HG02943 (cell line): Measurements from ENCODE around the gene INPP5B.
"Not testable (repeated sequence)": the region's sequence is repeated elsewhere in the genome, so short reads cannot be mapped to it uniquely, and the experiment has no call there.

Source experiments
- ATAC-seq: cut with Tn5 transposase; IDR thresholded peaks from one replicate; pipeline ENCODE4 v1.9.1; 2021; ENCODE audit warnings: mild to moderate bottlenecking, low read depth, moderate library complexity; ENCODE audit not compliant: unreplicated experiment

The INPP5B gene

DNA sequence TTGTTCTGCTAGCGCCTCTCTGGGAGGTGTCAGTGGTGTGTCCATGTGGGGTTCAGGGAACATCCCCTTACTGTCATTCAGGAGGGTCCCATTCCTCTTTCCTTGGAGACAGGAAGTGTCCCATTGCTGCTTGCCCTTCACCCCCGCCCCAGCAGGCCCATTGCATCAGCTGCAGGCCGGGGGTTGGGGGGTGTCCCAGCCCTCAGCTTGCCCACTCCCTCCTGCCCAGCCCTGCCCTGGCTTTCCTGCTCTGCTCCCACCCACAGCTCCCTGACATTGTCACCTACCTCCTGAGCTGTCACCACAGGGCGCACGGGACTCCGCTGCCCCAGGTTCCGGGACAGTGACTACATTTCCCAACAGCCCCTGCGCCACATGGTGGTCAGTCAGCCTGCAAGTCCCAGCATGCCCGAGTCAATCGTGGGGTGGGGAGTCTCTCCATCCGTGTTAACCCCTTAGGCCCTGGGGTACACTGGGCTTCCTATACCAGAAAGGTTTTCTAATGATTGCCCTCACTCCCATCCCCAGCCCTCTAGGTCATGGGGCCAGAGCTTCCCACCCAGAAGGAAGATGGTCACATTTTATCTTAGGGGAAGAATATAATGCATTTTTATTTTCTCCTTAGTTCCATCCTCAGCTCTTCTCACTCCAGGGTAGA is at the start of gene INPP5B:
Gene INPP5B, minus strand, starts transcription at position 351 of the 658 bp plus-strand sequence. CDS start 745 bp downstream, outside the sequence.
- ATAC-seq, result peak; percentile 86

DNA sequence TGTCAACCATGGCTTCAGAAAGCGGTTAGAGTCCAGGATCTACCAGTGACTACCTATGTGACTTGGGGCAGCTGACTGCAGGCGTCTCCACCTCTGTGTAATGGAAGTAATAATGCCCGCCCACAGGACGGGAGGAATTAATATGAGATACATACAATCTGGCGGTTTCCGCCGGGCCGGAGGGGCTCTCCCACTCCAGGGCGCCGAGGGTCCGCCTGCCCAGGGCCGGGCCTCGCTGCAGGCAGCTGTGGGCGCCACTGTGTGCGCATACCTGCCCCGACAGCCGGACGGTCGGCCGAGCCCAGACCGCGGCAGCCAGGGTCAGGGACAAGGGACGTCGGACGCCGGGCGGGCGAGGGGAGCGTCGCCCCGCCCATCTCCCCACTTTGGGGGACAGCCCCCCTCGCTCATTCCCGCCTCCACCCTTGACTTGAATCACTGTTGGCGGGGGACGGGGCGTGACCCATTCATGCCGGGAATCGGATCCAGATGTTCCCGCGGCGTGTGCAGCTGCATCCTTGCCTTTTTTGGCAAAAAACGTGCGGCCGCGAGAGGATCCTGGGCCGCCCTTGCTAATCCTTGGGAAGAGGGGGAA is 49.0 kb upstream of the INPP5B start:
- ATAC-seq, result no peak

DNA sequence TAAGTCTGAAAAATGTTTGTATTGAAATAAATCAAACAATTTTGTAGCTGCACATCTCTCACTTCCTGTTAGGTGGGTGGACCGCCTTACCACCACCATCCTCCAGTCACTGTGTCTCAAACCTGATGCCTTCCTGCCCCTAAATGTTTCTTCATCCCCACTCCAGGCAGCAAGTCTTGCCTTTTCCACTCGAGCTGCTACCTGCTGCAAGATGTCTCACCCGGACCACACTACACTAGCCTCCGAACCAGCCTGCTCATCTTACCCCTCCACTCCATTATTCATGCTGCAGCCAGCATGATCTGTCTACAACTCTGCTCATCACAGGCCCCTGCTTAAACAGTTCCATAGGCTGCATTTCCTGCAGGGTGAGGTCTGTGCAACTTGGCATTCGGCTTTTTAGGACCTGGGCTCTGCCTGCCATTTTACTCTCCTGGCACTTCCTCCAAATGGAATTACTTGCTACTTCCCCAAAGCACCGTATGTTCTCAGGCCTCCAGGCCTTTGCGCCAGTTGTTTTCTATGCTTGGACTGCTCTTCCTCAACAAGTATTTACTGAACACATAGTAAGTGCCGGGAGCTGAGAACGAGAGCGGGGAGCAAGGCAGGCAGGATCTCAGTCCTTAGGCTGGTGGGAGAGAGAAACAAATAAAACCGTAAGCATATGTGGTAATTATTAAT is 48.2 kb upstream of the INPP5B start:
- no peak for ATAC-seq

DNA sequence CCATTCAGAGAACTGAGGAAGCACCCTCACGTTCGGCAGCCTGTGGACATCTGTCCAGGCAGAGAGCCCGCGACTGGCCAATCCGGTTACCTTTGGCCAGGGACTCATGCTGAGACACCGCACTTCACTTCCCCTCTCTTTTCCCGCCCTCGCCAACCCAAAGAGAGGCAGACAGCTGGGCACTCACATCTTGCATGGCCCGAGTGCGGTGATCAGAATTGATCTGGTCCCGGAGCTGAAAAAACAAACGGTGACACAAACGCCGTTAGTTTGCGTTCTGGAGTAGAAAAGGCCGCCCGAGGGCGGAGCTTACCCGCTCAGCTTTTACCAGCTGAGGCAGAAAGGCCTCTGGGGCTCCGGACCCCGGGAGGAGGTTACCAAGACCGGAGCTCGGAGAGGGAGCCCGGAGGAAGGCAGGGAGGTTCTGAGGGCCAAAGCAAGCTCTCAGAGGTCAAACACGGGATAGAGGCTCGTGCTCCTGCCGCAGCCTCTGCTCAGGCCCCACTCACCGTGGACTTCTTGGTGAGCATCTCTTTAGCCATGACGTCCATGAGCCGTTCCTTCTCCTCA is 42.6 kb upstream of the INPP5B start:
- peak; percentile 14 for ATAC-seq

DNA sequence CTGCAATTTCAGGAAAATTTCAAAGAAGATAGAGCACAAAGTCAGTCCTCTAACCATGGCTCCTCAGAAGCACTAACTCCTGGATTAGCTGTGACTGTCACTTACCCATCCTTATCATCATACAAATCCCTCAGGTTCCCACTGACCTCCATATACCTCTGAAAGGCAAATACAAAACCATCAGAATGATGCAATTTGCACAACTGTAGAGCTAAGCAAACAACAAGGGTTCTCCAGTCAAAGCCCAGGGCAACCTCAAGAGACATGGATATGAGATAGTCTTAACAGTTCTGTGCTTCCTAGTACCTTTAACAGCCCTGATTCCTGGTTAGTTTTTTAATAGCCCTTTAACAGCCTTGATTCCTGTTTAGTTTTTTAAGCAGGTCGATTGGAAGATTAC is 40.8 kb upstream of the INPP5B start:
- ATAC-seq, result no peak

DNA sequence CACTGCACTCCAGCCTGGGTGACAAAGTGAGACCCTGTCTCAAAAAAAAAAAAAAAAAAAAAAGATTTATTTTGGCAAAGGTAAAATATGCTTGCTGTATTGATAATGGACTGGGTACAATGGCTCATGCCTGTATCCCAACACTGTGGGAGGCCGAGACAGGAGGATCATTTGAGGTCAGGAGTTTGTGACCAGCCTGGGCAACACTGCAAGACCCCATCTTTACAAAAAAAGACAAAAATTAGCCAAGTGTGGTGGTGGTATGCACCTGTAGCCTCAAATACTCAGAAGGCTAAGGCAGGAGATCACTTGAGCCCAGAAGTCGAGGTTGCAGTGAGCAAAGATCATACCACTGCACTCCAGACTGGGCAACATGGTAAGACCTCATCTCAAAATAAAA is 36.7 kb upstream of the INPP5B start:
- ATAC-seq, result no peak

DNA sequence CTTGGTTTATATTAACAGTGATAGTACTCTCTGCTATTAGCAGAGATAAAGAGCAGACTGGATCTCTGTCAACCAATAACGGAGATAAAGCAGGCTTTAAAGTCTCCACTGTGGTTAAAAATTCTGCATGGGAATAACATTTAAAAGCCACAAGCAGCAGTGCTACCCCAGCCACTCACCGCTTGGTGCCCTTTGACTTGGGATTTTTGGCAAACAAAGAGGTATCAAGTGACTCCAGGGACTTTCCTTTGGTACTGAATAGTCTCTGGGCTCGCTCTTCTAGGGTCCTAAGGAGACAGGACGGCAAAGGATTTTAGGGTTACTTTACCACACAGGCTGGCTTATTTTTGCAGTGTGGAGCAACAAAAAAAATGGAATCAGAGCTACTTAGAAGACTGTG is 31.7 kb upstream of the INPP5B start:
- ATAC-seq, result no peak

DNA sequence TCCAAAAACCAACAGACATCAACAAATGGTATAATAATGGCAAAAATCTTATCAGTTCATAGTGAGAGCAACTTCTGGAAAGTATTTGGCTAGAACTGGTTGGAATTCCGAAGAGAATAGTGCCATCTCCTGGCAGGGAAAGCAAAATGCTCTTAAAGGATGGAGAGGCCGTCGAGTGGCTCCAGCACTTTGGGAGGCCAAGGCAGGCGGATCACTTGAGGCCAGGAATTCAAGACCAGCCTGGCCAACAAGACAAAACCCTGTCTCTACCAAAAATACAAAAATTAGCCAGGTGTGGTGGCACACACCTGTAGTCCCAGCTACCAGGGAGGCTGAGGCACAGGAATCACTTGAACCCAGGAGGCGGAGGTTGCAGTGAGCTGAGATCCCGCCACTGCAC is 28.2 kb upstream of the INPP5B start:
- not testable (repeated sequence) for ATAC-seq

DNA sequence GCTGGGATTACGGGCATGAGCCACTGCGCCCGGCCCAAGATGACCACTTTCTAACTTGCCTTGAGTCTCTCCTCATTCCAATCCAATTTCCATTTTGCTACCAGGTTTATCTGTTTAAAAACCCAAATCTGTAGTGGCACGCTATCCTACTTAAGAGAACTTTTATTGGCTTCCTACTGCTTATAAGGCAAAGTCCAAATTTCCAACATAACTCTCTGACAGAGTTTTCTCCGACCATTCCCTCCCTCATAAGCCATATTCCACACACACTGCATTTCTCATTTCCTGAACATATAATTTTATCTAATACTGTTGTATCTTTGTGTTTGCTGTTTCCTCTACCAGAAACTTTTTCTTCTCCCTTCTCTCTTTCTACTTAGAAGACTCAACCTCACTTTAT is 27.7 kb upstream of the INPP5B start:
- no peak for ATAC-seq

DNA sequence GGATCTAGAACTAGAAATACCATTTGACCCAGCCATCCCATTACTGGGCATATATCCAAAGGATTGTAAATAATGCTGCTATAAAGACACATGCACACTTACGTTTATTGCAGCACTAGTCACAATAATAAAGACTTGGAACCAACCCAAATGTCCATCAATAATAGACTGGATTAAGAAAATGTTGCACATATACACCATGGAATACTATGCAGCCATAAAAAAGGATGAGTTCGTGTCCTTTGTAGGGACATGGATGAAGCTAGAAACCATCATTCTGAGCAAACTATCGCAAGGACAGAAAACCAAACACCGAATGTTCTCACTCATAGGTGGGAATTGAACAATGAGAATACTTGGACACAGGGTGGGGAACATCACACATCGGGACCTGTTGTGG is 26.8 kb upstream of the INPP5B start:
- ATAC-seq, result not testable (repeated sequence)

DNA sequence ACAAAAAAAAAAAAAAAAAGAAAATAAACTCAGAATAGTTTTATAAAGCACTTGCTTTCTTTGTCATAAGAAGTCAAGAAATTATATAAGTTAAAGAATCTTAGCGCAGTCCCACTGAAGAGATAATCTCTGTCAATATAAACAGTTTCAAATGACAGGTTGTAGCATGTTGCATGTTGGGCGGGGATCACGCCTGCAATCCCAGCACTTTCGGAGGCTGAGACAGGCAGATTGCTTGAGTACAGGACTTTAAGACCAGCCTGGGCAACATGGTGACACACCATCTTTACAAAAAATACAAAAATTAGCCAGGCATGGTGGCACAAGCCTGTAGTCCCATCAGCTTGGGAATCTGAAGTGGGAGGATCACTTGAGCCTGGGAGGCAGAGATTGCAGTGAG is 18.4 kb upstream of the INPP5B start:
- no peak for ATAC-seq

DNA sequence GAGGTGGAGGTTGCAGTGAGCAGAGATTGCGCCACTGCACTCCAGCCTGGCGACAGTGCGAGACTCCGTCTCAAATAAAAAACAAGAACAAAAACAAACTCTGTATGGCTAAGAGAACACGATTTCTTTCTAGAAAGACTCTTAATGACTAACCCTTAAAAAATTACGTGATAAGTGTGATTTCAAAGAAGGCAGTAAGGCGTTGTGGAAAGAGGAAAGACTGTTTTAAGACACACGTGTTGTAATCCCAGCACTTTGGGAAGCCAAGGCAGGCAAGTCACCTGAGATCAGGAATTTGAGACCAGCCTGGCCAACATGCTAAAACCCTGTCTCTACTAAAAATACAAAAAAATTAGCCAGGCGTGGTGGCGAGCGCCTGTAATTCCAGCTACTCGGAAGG is 17.3 kb upstream of the INPP5B start:
- ATAC-seq, result not testable (repeated sequence)

DNA sequence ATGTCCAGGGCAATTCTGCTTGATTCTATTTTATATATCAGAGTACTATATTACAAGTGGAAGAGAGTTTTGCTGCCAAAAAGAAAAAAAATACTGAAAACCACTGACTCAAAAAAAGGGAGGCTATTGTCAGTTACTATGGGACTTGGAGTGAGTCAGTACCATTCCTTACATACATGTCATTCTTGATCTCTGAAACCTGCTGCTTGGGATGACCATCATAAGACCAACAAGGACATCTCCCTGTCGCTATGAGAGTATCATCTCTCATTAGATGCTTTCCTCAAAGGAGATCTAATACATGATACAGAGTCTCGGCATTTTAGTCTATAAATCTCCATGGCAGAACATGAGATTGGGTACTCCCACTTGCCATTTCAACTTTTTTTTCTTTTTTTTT is 11.8 kb upstream of the INPP5B start:
- ATAC-seq, result no peak

DNA sequence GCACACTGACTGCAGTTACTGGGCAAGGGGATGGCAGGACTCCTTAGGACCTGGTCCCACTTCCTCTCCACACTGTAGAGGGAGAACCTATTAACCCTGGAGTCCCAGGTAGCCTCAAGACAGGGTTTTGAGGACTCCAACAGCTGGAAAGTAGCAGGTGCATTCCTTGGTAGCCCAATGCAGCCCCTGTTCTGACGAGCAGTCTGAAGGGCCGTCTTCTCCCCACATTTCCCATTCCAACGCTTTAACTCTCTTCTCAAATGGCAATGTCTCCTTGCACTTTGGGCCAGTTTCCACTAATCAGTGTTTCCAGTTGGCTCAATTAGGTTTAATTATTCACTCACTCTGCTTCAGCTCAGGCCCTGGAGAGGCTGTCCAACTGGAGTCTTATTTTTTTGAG is 8.8 kb upstream of the INPP5B start:
- ATAC-seq, result no peak

DNA sequence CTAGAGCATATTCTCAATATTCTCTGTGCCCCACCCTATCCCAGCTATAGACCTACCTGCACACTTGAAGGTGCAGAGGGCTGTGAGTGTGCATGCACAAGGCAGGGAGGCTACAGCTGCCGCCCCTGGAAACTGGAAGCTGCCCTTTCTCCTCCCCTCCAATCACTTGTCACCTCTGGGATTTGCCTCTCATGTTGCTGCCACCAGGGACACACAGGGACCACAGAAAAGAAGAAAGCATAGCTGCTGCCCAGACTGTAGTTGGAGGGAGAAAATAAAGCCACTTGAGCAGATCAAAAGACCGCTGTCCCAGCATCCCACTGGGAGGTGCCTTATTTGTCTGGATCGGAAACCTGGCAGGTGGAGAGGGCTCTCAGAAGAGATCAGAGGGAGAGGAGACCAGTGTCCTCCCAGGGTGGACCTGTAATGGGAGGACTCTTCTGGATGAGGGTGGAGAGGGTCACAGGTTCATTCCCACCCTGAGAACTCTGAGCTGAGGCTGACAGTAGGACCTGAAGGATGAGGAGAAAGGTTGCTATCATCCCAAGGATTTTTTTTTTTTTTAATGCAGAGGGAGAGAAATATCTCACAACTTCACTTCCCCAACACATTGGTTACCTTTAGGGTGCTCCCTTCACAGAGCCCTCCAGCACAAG is 7.6 kb upstream of the INPP5B start:
- no peak for ATAC-seq

DNA sequence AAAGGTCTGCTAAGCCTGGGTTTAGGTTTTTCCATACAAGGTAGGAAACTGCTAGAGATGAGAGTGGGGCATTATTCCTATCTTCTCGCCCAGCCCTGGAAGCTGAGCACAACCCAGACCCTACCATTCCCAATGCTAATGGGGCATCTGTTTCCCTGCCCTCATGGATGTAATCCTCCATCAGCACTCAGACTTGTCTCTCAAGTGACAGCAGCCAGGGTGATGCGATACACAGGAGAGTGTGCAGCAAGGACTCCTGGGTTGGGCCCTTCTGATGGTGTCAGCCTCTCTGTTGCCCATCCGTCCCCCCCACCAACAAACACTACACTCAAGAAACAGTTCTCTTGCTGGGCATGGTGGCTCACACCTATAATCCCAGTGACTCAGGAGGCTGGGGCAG is 5.9 kb upstream of the INPP5B start:
- no peak for ATAC-seq

DNA sequence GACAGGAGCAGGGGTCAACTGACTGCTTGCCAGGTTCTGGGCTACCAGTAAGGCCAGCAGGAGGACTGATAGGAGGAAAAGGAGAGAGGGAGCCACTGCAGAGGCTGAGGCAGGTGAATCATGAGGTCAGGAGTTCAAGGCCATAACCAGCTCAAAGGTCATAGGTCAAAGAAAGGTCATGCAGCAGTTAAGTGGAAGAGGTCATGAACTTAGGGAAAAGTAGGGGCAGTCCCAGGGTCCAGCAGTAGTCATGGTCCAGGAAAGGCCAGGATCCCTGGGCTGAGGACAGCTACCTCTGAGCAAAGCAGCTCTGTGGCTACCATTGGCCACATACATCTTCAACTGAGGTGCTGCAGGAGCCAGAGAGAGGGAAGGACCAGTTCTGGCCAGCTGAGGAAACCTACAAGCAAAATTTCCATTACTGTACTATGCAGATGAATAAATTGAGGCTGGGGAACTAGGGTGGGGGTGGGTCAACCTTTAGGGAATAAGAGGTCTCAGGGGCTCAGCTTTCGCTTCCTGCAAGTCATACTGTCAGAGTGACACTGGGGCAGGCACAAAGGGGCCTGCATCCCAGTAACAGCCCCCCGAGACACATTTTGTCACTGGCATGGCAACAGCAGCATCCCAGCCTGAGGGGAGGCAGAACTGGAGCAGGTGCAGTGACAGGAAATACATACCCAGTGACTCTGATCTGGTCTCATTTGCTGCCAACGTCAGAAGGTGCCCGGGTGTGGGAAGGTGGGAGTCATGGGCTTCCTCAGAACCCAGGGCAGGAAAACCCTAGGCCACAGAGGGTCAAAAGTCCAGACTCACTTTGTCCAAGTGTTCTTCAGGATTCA is 5.2 kb upstream of the INPP5B start:
- no peak for ATAC-seq

DNA sequence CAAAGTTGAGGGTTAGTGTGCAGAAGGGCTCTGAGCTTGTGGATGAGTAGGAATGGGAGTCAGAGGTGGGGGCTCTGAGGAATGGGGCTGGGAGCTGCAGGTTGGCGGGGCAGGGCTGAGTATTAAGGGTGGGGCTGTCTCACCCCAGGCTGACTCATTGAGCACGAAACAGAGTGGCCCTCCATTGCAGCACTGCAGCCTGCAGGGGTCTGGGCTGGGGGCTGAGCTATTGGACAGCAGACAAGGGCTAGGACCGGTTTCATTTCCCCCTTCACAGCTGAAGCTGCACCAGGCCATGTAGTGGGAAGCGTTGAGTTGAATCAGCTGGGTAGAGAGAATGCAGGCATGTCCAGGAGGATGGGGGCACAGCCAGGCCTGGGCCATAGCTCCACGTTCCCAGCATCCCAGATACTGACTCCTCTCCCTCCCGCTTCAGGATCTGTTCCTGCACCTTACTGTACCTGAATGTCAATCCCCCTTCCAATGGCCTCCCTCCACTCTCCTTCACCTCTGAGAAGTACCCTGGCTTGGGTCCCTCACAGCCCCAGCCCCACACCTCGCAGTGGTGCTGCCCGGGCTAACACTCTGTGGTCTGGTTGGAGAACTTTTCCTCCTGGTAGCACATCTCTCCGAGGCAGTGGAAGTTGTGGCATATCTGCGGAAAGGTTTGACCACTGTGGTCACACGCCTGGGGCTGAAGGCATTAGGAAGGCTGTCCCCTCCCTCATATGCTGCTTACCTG is 4.4 kb upstream of the INPP5B start:
- no peak for ATAC-seq

DNA sequence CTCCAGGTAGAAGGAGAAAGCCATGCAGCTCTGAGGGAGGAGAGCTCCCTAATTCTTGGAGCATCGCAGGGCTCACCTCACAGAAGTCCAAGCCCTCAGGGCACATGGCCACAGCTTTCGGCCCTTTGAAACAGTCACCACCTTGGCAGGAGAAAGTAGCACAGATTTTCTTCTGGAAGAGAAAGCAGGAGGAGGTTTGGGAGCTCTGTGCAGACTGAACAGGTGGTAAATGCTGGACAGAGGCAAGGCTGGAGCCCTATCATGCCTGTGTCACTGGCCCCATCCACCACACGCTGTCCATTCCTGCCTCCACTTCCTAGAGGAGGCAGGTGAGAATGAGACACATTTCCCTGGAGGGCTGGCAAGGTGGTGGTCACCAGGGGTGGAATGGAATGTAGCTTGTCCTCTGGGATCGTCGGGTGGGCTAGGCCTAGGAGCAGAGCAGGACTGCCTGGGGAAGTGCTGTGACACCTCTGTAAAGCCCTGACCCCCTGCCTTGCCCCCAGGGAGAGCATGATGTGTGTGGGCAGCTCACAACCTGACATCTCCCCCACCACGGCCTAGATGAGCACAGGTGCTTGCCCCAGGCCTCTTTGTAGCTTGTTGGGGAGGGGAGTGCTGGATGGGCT is 2.8 kb upstream of the INPP5B start:
- no peak for ATAC-seq
